ENCODE results near the gene PXDN. TPM values are rescaled to one million over a fixed set of nuclear protein-coding genes. Genes with fewer than 3 reads are reported as not detected.

PXDN gene
- total RNA-seq, 1 donor from 2014 or later = 459 TPM

- TF ChIP-seq CTCF (IDR thresholded peaks at IDR 0.05) = no peak
- Mint-ChIP-seq H3K27me3 (ENCODE audit: unreplicated experiment) (no peaks in the 10 kb centered on the region), H3K36me3 (ENCODE audit: unreplicated experiment) (no peaks in the 10 kb centered on the region), H3K4me1 (ENCODE audit: unreplicated experiment) (peaks cover 18% of the 10 kb centered on the region), H3K9me3 (ENCODE audit: unreplicated experiment) (no peaks in the 10 kb centered on the region), H3K27ac (ENCODE audit: unreplicated experiment) (no peak overlapping the region), H3K4me3 (ENCODE audit: unreplicated experiment) (no peak overlapping the region)
- DNase-seq (ENCODE audit: extremely low spot score, unreplicated experiment) = no peak
Measured at GRCh38 chr2:1617425-1618021, 126.8 kb downstream of the PXDN start.

- no peaks in the 10 kb centered on the region for H3K36me3 Mint-ChIP-seq (ENCODE audit: unreplicated experiment)
- H3K27me3 Mint-ChIP-seq (ENCODE audit: unreplicated experiment) = no peaks in the 10 kb centered on the region
- no peak overlapping the region for H3K4me3 Mint-ChIP-seq (ENCODE audit: unreplicated experiment)
- DNase-seq (ENCODE audit: extremely low spot score, unreplicated experiment) = no peak
- peaks cover 18% of the 10 kb centered on the region for H3K4me1 Mint-ChIP-seq (ENCODE audit: unreplicated experiment)
- no peaks in the 10 kb centered on the region for H3K9me3 Mint-ChIP-seq (ENCODE audit: unreplicated experiment)
- H3K27ac Mint-ChIP-seq (ENCODE audit: unreplicated experiment) = no peak overlapping the region
- TF ChIP-seq CTCF (IDR thresholded peaks at IDR 0.05) = no peak
Measured at GRCh38 chr2:1614564-1614963, 129.8 kb downstream of the PXDN start.

- no peaks in the 10 kb centered on the region for H3K9me3 Mint-ChIP-seq (ENCODE audit: unreplicated experiment)
- DNase-seq (ENCODE audit: extremely low spot score, unreplicated experiment) = no peak
- H3K27me3 Mint-ChIP-seq (ENCODE audit: unreplicated experiment) = no peaks in the 10 kb centered on the region
- H3K36me3 Mint-ChIP-seq (ENCODE audit: unreplicated experiment) = no peaks in the 10 kb centered on the region
- no peak for TF ChIP-seq CTCF (IDR thresholded peaks at IDR 0.05)
- no peak overlapping the region for H3K4me3 Mint-ChIP-seq (ENCODE audit: unreplicated experiment)
- H3K4me1 Mint-ChIP-seq (ENCODE audit: unreplicated experiment) = peaks cover 18% of the 10 kb centered on the region
- peak overlapping the region; percentile 61 for H3K27ac Mint-ChIP-seq (ENCODE audit: unreplicated experiment)
Measured at GRCh38 chr2:1613731-1614354, 130.5 kb downstream of the PXDN start.

DNA sequence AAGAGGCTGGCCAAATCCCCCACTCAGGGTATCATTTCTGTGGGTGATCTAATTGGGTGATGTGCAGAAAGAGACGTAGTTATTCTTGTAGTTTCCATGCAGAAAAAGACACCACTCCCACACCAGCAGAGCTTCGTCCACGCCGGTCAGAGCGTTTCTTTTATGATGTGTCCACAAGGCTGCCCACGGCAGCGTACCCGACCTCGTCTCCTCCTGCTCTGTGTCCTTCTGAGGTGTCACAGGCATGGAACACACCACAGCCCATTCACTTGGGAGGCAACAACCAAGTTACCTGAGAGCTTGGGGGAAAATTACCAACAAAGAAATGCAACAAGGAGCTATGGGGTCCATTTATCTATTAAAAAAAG is 131.3 kb downstream of the PXDN start:
- Mint-ChIP-seq H3K27me3 (ENCODE audit: unreplicated experiment) (peaks cover 2% of the 10 kb centered on the region), H3K27ac (ENCODE audit: unreplicated experiment) (no peak overlapping the region), H3K36me3 (ENCODE audit: unreplicated experiment) (no peaks in the 10 kb centered on the region), H3K4me3 (ENCODE audit: unreplicated experiment) (no peak overlapping the region), H3K4me1 (ENCODE audit: unreplicated experiment) (peaks cover 18% of the 10 kb centered on the region), H3K9me3 (ENCODE audit: unreplicated experiment) (no peaks in the 10 kb centered on the region)
- no peak for DNase-seq (ENCODE audit: extremely low spot score, unreplicated experiment)
- no peak for TF ChIP-seq CTCF (IDR thresholded peaks at IDR 0.05)

DNA sequence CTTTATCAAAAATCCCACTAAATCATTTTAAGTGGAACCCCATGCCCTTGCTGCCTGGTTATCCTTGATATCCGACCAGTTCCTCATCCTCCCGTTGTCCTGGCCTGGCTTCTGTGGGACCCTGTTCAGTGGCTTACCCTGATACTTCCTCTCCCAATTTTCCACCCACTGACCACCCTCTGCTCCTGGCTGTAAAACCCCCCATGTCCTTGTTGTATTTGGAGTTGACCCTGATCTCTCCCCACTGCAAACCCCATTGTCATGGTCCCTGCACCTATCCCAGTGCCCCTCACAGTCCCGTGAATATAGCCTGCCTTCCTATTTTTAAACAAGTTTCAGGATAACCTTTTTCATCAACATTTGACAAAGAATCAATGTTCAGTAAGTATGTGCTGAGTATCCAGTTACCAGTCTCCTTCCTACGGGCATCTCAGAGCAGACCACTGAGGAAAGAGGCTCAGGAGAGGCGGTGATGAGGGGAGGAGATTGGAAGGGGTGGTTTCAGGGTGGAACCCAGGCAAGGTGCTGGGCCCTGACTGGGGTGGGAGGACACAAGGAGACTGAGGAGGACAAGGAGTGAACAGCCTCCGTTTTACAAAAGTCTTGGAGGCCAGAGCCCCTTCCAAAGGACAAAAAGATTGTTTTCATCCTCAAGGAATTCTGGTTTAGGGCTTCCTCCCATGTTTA is 131.8 kb downstream of the PXDN start:
- H3K27me3 Mint-ChIP-seq (ENCODE audit: unreplicated experiment) = peaks cover 2% of the 10 kb centered on the region
- H3K4me3 Mint-ChIP-seq (ENCODE audit: unreplicated experiment) = no peak overlapping the region

More for the DNA sequence above, 131.8 kb downstream of the PXDN start:
- no peak overlapping the region for H3K27ac Mint-ChIP-seq (ENCODE audit: unreplicated experiment)
- H3K4me1 Mint-ChIP-seq (ENCODE audit: unreplicated experiment) = peaks cover 18% of the 10 kb centered on the region
- no peaks in the 10 kb centered on the region for H3K9me3 Mint-ChIP-seq (ENCODE audit: unreplicated experiment)
- no peaks in the 10 kb centered on the region for H3K36me3 Mint-ChIP-seq (ENCODE audit: unreplicated experiment)
- no peak for DNase-seq (ENCODE audit: extremely low spot score, unreplicated experiment)
- no peak for TF ChIP-seq CTCF (IDR thresholded peaks at IDR 0.05)

Data from osteocyte (in vitro differentiated cells).